ENCODE measurements around the gene APOO.
A peak's percentile ranks its signal among the peaks of the same experiment; 100 is the strongest.
"Not testable (repeated sequence)": the region's sequence is repeated elsewhere in the genome, so short reads cannot be mapped to it uniquely, and the experiment has no call there.

APOO gene

DNA sequence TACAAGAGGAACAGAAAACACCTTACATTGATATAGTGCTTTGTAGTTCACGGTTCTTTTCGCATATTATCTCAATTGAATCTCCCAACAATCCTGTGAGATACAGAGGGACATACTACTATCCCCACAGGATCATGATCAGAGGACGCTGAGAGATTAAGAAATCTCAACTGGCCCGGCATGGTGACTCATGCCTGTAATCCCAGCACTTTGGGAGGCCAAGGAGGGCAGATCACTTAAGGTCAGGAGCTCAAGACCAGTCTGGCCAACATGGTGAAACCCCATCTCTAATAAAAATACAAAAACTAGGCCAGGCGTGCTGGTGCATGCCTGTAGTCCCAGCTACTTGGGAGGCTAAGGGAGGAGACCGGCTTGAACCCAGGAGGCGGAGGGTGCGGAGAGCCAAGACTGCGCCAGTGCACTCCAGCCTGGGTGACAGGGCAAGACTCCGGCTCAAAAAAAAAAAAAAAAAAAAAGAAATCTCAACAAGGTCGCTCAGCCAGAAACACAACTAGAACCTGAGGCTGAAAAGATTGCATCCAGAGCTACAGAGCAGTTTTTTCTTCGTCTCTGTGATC, 7.4 kb downstream of the APOO start:
- H3K4me3 ChIP-seq (ENCODE audit: insufficient read depth in 1 of 2, low read depth in 1 of 2, low read length in 2 of 2) = no peak overlapping the region
- no peak overlapping the region for H4K8ac ChIP-seq (ENCODE audit: low read length)
- no peak overlapping the region for H3K14ac ChIP-seq (ENCODE audit: low read length in 2 of 2)
- no peak overlapping the region for H4K91ac ChIP-seq (ENCODE audit: low read length)
- 60% methylated on average over 9 of the region's 12 CpGs for WGBS
- no peaks in the 10 kb centered on the region for H3K27me3 ChIP-seq (ENCODE audit: control insufficient read depth in 1 of 2, insufficient read depth in 1 of 2, low read length in 2 of 2)
- H3K9ac ChIP-seq (ENCODE audit: low read length) = peak overlapping the region; percentile 78
- no peak overlapping the region for H3K23ac ChIP-seq (ENCODE audit: low read length in 2 of 2)
- no peak overlapping the region for H2AK5ac ChIP-seq (ENCODE audit: low read length, severe bottlenecking)
- no peak overlapping the region for H3K4me2 ChIP-seq (ENCODE audit: low read length, poor library complexity, severe bottlenecking)
- no peak overlapping the region for H2BK120ac ChIP-seq (ENCODE audit: low read depth, low read length)
- H2BK15ac ChIP-seq (ENCODE audit: low read depth, poor library complexity, severe bottlenecking) = no peak overlapping the region
- peaks cover 6% of the 10 kb centered on the region for H3K4me1 ChIP-seq (ENCODE audit: control insufficient read depth, insufficient read depth, low read depth, low read length)
- peaks cover 1% of the 10 kb centered on the region for H3K79me1 ChIP-seq (replicated peaks; ENCODE audit: low read length, poor library complexity, severe bottlenecking)
- H3K9me3 ChIP-seq (ENCODE audit: control insufficient read depth, low read length) = no peaks in the 10 kb centered on the region
- H3K18ac ChIP-seq (ENCODE audit: low read depth in 1 of 2, low read length in 2 of 2) = peak overlapping the region in 1 of 2 experiments; percentile 21
- H2BK12ac ChIP-seq (ENCODE audit: low read length in 2 of 2) = no peak overlapping the region
- peak overlapping the region; percentile 45 for H3K27ac ChIP-seq (ENCODE audit: low read length, poor library complexity, severe bottlenecking)
- no peak overlapping the region for H2BK5ac ChIP-seq (ENCODE audit: low read depth, low read length, poor library complexity, severe bottlenecking)
- DNase-seq = peak; percentile 65
- H3K36me3 ChIP-seq (ENCODE audit: control insufficient read depth in 1 of 2, insufficient read depth in 2 of 2, low read depth in 1 of 2, low read length in 2 of 2) = no peaks in the 10 kb centered on the region
- no peak overlapping the region for H3K4ac ChIP-seq (ENCODE audit: low read depth in 1 of 2, low read length in 2 of 2)
- no peak overlapping the region for H2AFZ ChIP-seq (ENCODE audit: low read depth, low read length)

GRCh38 chrX:23898412-23898959, 9.3 kb downstream of the APOO start:
- Histone ChIP-seq H3K9me3 (ENCODE audit: control insufficient read depth, low read length) (no peaks in the 10 kb centered on the region), H4K8ac (ENCODE audit: low read length) (no peak overlapping the region), H2AFZ (ENCODE audit: low read depth, low read length) (no peak overlapping the region), H3K23ac (ENCODE audit: low read length in 2 of 2) (no peak overlapping the region), H3K9ac (ENCODE audit: low read length) (peak overlapping the region; percentile 78), H3K4ac (ENCODE audit: low read depth in 1 of 2, low read length in 2 of 2) (no peak overlapping the region), H3K18ac (ENCODE audit: low read depth in 1 of 2, low read length in 2 of 2) (peak overlapping the region in 1 of 2 experiments; percentile 40), H3K4me2 (ENCODE audit: low read length, poor library complexity, severe bottlenecking) (no peak overlapping the region), H2BK15ac (ENCODE audit: low read depth, poor library complexity, severe bottlenecking) (no peak overlapping the region), H2BK12ac (ENCODE audit: low read length in 2 of 2) (no peak overlapping the region), H3K4me1 (ENCODE audit: control insufficient read depth, insufficient read depth, low read depth, low read length) (peaks cover 6% of the 10 kb centered on the region), H4K91ac (ENCODE audit: low read length) (no peak overlapping the region), H3K4me3 (ENCODE audit: insufficient read depth in 1 of 2, low read depth in 1 of 2, low read length in 2 of 2) (no peak overlapping the region), H2BK5ac (ENCODE audit: low read depth, low read length, poor library complexity, severe bottlenecking) (peak overlapping the region; percentile 31), H2BK120ac (ENCODE audit: low read depth, low read length) (no peak overlapping the region), H3K27ac (ENCODE audit: low read length, poor library complexity, severe bottlenecking) (peak overlapping the region; percentile 43), H3K14ac (ENCODE audit: low read length in 2 of 2) (no peak overlapping the region), H3K36me3 (ENCODE audit: control insufficient read depth in 1 of 2, insufficient read depth in 2 of 2, low read depth in 1 of 2, low read length in 2 of 2) (no peaks in the 10 kb centered on the region), H2AK5ac (ENCODE audit: low read length, severe bottlenecking) (no peak overlapping the region), H3K79me1 (replicated peaks; ENCODE audit: low read length, poor library complexity, severe bottlenecking) (peaks cover 1% of the 10 kb centered on the region), H3K27me3 (ENCODE audit: control insufficient read depth in 1 of 2, insufficient read depth in 1 of 2, low read length in 2 of 2) (no peaks in the 10 kb centered on the region)
- DNase-seq = peak; percentile 71
- 42% methylated on average over 2 of the region's 3 CpGs for WGBS

DNA sequence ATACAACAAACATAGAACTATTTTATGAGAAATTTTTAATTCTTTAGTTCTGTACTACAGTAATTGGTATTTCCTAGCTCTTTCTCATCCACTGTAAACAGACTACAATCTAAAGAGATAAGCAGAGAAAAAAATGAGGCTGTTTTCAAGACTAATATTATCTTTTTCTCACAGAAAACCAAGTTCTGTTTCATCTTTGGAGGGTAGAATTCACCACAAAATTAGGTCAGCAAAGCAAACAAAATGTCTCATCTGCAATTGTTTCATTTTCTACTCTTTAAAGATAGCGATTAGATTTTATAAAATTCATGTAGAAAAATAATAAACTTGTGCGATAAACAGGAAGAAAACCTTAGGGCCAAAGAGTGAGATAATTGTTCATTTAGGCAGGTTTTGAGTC, 10.8 kb downstream of the APOO start:
- Histone ChIP-seq H3K23ac (ENCODE audit: low read length in 2 of 2) (no peak overlapping the region), H3K9me3 (ENCODE audit: control insufficient read depth, low read length) (no peaks in the 10 kb centered on the region), H3K27me3 (ENCODE audit: control insufficient read depth in 1 of 2, insufficient read depth in 1 of 2, low read length in 2 of 2) (no peaks in the 10 kb centered on the region), H2AK5ac (ENCODE audit: low read length, severe bottlenecking) (no peak overlapping the region), H2BK12ac (ENCODE audit: low read length in 2 of 2) (no peak overlapping the region), H3K4me1 (ENCODE audit: control insufficient read depth, insufficient read depth, low read depth, low read length) (peaks cover 6% of the 10 kb centered on the region), H3K4me3 (ENCODE audit: insufficient read depth in 1 of 2, low read depth in 1 of 2, low read length in 2 of 2) (no peak overlapping the region), H4K91ac (ENCODE audit: low read length) (no peak overlapping the region), H3K14ac (ENCODE audit: low read length in 2 of 2) (no peak overlapping the region), H3K9ac (ENCODE audit: low read length) (peak overlapping the region; percentile 77), H4K8ac (ENCODE audit: low read length) (no peak overlapping the region), H3K79me1 (replicated peaks; ENCODE audit: low read length, poor library complexity, severe bottlenecking) (no peaks in the 10 kb centered on the region), H2AFZ (ENCODE audit: low read depth, low read length) (no peak overlapping the region), H3K4me2 (ENCODE audit: low read length, poor library complexity, severe bottlenecking) (no peak overlapping the region), H2BK120ac (ENCODE audit: low read depth, low read length) (no peak overlapping the region), H2BK5ac (ENCODE audit: low read depth, low read length, poor library complexity, severe bottlenecking) (no peak overlapping the region), H3K36me3 (ENCODE audit: control insufficient read depth in 1 of 2, insufficient read depth in 2 of 2, low read depth in 1 of 2, low read length in 2 of 2) (no peaks in the 10 kb centered on the region), H2BK15ac (ENCODE audit: low read depth, poor library complexity, severe bottlenecking) (no peak overlapping the region), H3K4ac (ENCODE audit: low read depth in 1 of 2, low read length in 2 of 2) (no peak overlapping the region), H3K27ac (ENCODE audit: low read length, poor library complexity, severe bottlenecking) (no peak overlapping the region), H3K18ac (ENCODE audit: low read depth in 1 of 2, low read length in 2 of 2) (no peak overlapping the region)
- no CpG with 5 or more reads among the region's 2 CpGs for WGBS
- DNase-seq = no peak

- H3K36me3 ChIP-seq (ENCODE audit: control insufficient read depth in 1 of 2, insufficient read depth in 2 of 2, low read depth in 1 of 2, low read length in 2 of 2); H3K18ac ChIP-seq (ENCODE audit: low read depth in 1 of 2, low read length in 2 of 2); H2BK5ac ChIP-seq (ENCODE audit: low read depth, low read length, poor library complexity, severe bottlenecking); H2BK120ac ChIP-seq (ENCODE audit: low read depth, low read length); H3K4me1 ChIP-seq (ENCODE audit: control insufficient read depth, insufficient read depth, low read depth, low read length); H3K4ac ChIP-seq (ENCODE audit: low read depth in 1 of 2, low read length in 2 of 2); H2AK5ac ChIP-seq (ENCODE audit: low read length, severe bottlenecking); H4K91ac ChIP-seq (ENCODE audit: low read length); H3K9me3 ChIP-seq (ENCODE audit: control insufficient read depth, low read length); H4K8ac ChIP-seq (ENCODE audit: low read length); H3K4me2 ChIP-seq (ENCODE audit: low read length, poor library complexity, severe bottlenecking); H3K14ac ChIP-seq (ENCODE audit: low read length in 2 of 2); H3K27ac ChIP-seq (ENCODE audit: low read length, poor library complexity, severe bottlenecking); H3K27me3 ChIP-seq (ENCODE audit: control insufficient read depth in 1 of 2, insufficient read depth in 1 of 2, low read length in 2 of 2); H3K23ac ChIP-seq (ENCODE audit: low read length in 2 of 2); H2BK12ac ChIP-seq (ENCODE audit: low read length in 2 of 2); H3K79me1 ChIP-seq (replicated peaks; ENCODE audit: low read length, poor library complexity, severe bottlenecking); DNase-seq; H2BK15ac ChIP-seq (ENCODE audit: low read depth, poor library complexity, severe bottlenecking); H2AFZ ChIP-seq (ENCODE audit: low read depth, low read length); H3K4me3 ChIP-seq (ENCODE audit: insufficient read depth in 1 of 2, low read depth in 1 of 2, low read length in 2 of 2): not testable (repeated sequence)
- 100% methylated on average over 2 of the region's 4 CpGs for WGBS
- H3K9ac ChIP-seq (ENCODE audit: low read length) = peak overlapping the region; percentile 77
These were observed 11.2 kb downstream of the APOO start for GRCh38 chrX:23896539-23896938.

Data from mesenchymal stem cell (in vitro differentiated cells and primary cell).